ENCODE results near the gene GTF3C2. TPM values are rescaled to one million over a fixed set of nuclear protein-coding genes. Genes with fewer than 3 reads are reported as not detected.
A peak's percentile ranks its signal among the peaks of the same experiment; 100 is the strongest.

The GTF3C2 gene
- total and polyA plus RNA-seq, 9 of the 15 experiments (the other 6 are each of a cell fraction or from before 2014, with no cell fraction given): 35.5 to 96.8 (median 53.0) TPM

DNA sequence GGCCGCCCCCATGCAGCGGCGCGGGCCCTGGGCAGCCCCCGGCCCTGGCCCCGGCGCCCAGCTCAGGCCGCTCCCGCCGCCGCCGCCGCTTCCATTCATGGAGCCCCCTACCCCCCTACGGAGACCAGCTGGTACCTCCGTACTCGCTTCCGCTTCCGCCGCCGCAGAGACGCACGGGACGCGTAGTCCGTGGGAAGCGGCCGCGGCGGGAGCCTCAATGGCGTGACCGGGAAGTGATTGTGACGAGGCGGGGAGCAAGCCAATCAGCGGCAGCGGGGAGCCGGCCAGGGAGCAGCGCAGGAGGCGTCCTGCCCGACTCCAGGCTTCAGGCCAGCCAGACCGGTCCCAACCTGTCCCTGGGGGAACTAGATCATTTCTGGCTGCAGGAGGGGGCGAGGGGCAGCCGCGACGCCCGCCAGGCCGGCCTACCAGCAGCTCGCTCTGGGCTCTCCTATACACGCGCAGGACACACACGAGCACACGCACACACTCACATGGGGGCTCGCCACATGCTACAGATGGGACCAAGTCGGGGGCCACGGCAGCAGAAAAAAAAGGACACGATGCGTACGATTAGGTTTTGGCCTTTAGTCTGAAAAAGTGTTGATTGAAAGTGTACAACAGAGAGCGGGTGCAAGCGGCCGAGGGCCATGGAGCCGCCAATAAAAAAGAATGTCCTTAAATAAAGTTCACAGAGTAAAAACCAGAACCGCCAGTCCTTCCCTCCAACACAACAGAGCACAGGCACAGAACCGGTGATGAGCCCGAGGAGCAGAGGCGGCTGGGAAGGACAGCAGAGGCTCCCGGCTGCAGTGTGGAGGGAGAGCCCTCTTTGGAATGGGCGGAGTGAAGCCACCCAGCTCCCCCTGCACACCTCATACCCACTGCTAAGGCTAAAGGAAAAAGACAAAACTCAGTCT is 24.3 kb upstream of the GTF3C2 start, which contains the start of gene ZNF513 (continued):
- TF ChIP-seq, protein P1, sequence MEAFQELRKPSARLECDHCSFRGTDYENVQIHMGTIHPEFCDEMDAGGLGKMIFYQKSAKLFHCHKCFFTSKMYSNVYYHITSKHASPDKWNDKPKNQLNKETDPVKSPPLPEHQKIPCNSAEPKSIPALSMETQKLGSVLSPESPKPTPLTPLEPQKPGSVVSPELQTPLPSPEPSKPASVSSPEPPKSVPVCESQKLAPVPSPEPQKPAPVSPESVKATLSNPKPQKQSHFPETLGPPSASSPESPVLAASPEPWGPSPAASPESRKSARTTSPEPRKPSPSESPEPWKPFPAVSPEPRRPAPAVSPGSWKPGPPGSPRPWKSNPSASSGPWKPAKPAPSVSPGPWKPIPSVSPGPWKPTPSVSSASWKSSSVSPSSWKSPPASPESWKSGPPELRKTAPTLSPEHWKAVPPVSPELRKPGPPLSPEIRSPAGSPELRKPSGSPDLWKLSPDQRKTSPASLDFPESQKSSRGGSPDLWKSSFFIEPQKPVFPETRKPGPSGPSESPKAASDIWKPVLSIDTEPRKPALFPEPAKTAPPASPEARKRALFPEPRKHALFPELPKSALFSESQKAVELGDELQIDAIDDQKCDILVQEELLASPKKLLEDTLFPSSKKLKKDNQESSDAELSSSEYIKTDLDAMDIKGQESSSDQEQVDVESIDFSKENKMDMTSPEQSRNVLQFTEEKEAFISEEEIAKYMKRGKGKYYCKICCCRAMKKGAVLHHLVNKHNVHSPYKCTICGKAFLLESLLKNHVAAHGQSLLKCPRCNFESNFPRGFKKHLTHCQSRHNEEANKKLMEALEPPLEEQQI (IDR thresholded peaks at IDR 0.05): no peak
- TF ChIP-seq JUNB (CRISPR knock-in tag; conservative IDR thresholded peaks at IDR 0.05) (no peak), CUX1 (CRISPR knock-in tag; IDR thresholded peaks at IDR 0.05) (peak; percentile 57; the same call in 1 of the 2 replicates), TEAD1 (CRISPR knock-in tag; IDR thresholded peaks at IDR 0.05) (0 out of 4 replicates have a peak, but pooled peaks of 1 of the 2 experiments have one; percentile 19), CBFA2T3 (IDR thresholded peaks at IDR 0.05) (no peak), HEY1 (CRISPR knock-in tag; IDR thresholded peaks at IDR 0.05; ENCODE audit: borderline replicate concordance) (no peak), ARNT (IDR thresholded peaks at IDR 0.05) (0 out of 4 replicates have a peak, but pooled peaks of 1 of the 2 experiments have one; percentile 38), ZBTB49 (CRISPR knock-in tag; IDR thresholded peaks at IDR 0.05; ENCODE audit: borderline replicate concordance) (no peak), CBX3 (IDR thresholded peaks at IDR 0.05; ENCODE audit: borderline replicate concordance in 1 of 2, low read length in 2 of 2) (0 out of 3 replicates have a peak, but pooled peaks of 1 of the 2 experiments have one; percentile 55)
- TF ChIP-seq, protein P2, sequence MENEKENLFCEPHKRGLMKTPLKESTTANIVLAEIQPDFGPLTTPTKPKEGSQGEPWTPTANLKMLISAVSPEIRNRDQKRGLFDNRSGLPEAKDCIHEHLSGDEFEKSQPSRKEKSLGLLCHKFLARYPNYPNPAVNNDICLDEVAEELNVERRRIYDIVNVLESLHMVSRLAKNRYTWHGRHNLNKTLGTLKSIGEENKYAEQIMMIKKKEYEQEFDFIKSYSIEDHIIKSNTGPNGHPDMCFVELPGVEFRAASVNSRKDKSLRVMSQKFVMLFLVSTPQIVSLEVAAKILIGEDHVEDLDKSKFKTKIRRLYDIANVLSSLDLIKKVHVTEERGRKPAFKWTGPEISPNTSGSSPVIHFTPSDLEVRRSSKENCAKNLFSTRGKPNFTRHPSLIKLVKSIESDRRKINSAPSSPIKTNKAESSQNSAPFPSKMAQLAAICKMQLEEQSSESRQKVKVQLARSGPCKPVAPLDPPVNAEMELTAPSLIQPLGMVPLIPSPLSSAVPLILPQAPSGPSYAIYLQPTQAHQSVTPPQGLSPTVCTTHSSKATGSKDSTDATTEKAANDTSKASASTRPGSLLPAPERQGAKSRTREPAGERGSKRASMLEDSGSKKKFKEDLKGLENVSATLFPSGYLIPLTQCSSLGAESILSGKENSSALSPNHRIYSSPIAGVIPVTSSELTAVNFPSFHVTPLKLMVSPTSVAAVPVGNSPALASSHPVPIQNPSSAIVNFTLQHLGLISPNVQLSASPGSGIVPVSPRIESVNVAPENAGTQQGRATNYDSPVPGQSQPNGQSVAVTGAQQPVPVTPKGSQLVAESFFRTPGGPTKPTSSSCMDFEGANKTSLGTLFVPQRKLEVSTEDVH (IDR thresholded peaks at IDR 0.05; ENCODE audit: low read depth, partially characterized antibody): peak; percentile 84
